Measurements from ENCODE around the gene DNAH8.

DNAH8 gene

GRCh38 chr6:38806833-38807232 lies 91.7 kb downstream of the DNAH8 start:
- Histone ChIP-seq H3K27me3 (ENCODE audit: low read depth, low read length) (no peaks in the 10 kb centered on the region), H3K27ac (ENCODE audit: low read length) (no peak overlapping the region)
- TF ChIP-seq CTCF (IDR thresholded peaks at IDR 0.05; ENCODE audit: low read depth, low read length): no peak
- no peak for TF ChIP-seq EZH2phosphoT487 (IDR thresholded peaks at IDR 0.05; ENCODE audit: low read depth)

GRCh38 chr6:38808039-38808438 lies 92.9 kb downstream of the DNAH8 start:
- H3K4me1 ChIP-seq (ENCODE audit: low read length): peaks cover 32% of the 10 kb centered on the region
- H4K20me1 ChIP-seq (ENCODE audit: insufficient read depth, low read length): no peaks in the 10 kb centered on the region
- no peak overlapping the region for H3K4me2 ChIP-seq (ENCODE audit: low read length)
- no peaks in the 10 kb centered on the region for H3K27me3 ChIP-seq (ENCODE audit: low read depth, low read length)
- TF ChIP-seq CTCF (IDR thresholded peaks at IDR 0.05; ENCODE audit: low read depth, low read length) (no peak), EZH2phosphoT487 (IDR thresholded peaks at IDR 0.05; ENCODE audit: low read depth) (no peak)
- no peaks in the 10 kb centered on the region for H3K79me2 ChIP-seq (ENCODE audit: low read length)
- no peak overlapping the region for H3K4me3 ChIP-seq (ENCODE audit: low read length)
- no peak overlapping the region for H3K9ac ChIP-seq (ENCODE audit: low read length)
- no peak overlapping the region for H2AFZ ChIP-seq (ENCODE audit: low read depth, low read length)
- no peaks in the 10 kb centered on the region for H3K9me3 ChIP-seq (ENCODE audit: insufficient read depth, low read length)
- H3K27ac ChIP-seq (ENCODE audit: low read length): no peak overlapping the region
- no peaks in the 10 kb centered on the region for H3K36me3 ChIP-seq (replicated peaks; ENCODE audit: low read depth, low read length)

More at GRCh38 chr6:38806833-38807232, 91.7 kb downstream of the DNAH8 start:
- no peaks in the 10 kb centered on the region for H3K79me2 ChIP-seq (ENCODE audit: low read length)
- no peaks in the 10 kb centered on the region for H4K20me1 ChIP-seq (ENCODE audit: insufficient read depth, low read length)
- no peak overlapping the region for H3K4me3 ChIP-seq (ENCODE audit: low read length)
- H3K9ac ChIP-seq (ENCODE audit: low read length): no peak overlapping the region
- H3K36me3 ChIP-seq (replicated peaks; ENCODE audit: low read depth, low read length): no peaks in the 10 kb centered on the region
- H3K9me3 ChIP-seq (ENCODE audit: insufficient read depth, low read length): no peaks in the 10 kb centered on the region
- no peak overlapping the region for H2AFZ ChIP-seq (ENCODE audit: low read depth, low read length)
- no peak overlapping the region for H3K4me2 ChIP-seq (ENCODE audit: low read length)
- H3K4me1 ChIP-seq (ENCODE audit: low read length): peaks cover 34% of the 10 kb centered on the region

- Histone ChIP-seq H4K20me1 (ENCODE audit: insufficient read depth, low read length) (no peaks in the 10 kb centered on the region), H3K27ac (ENCODE audit: low read length) (no peak overlapping the region), H3K36me3 (replicated peaks; ENCODE audit: low read depth, low read length) (no peaks in the 10 kb centered on the region), H3K4me2 (ENCODE audit: low read length) (no peak overlapping the region), H3K27me3 (ENCODE audit: low read depth, low read length) (no peaks in the 10 kb centered on the region), H3K4me3 (ENCODE audit: low read length) (no peak overlapping the region), H3K9me3 (ENCODE audit: insufficient read depth, low read length) (no peaks in the 10 kb centered on the region), H2AFZ (ENCODE audit: low read depth, low read length) (no peak overlapping the region), H3K79me2 (ENCODE audit: low read length) (no peaks in the 10 kb centered on the region), H3K9ac (ENCODE audit: low read length) (no peak overlapping the region), H3K4me1 (ENCODE audit: low read length) (peaks cover 9% of the 10 kb centered on the region)
- TF ChIP-seq CTCF (IDR thresholded peaks at IDR 0.05; ENCODE audit: low read depth, low read length) (no peak), EZH2phosphoT487 (IDR thresholded peaks at IDR 0.05; ENCODE audit: low read depth) (no peak)
These were observed 98.1 kb downstream of the DNAH8 start for GRCh38 chr6:38813041-38813823.

- no peak overlapping the region for H3K9ac ChIP-seq (ENCODE audit: low read length)
- 0 out of 2 replicates have a peak, but pooled peaks cover 8% of the 10 kb centered on the region for H3K27me3 ChIP-seq (ENCODE audit: low read depth, low read length)
- H2AFZ ChIP-seq (ENCODE audit: low read depth, low read length): no peak overlapping the region
- no peak overlapping the region for H3K4me3 ChIP-seq (ENCODE audit: low read length)
- H3K4me2 ChIP-seq (ENCODE audit: low read length): no peak overlapping the region
- peaks cover 9% of the 10 kb centered on the region for H3K4me1 ChIP-seq (ENCODE audit: low read length)
- TF ChIP-seq EZH2phosphoT487 (IDR thresholded peaks at IDR 0.05; ENCODE audit: low read depth) (no peak), CTCF (IDR thresholded peaks at IDR 0.05; ENCODE audit: low read depth, low read length) (no peak)
- no peaks in the 10 kb centered on the region for H3K79me2 ChIP-seq (ENCODE audit: low read length)
- no peaks in the 10 kb centered on the region for H3K36me3 ChIP-seq (replicated peaks; ENCODE audit: low read depth, low read length)
- H3K9me3 ChIP-seq (ENCODE audit: insufficient read depth, low read length): no peaks in the 10 kb centered on the region
- H3K27ac ChIP-seq (ENCODE audit: low read length): no peak overlapping the region
- no peaks in the 10 kb centered on the region for H4K20me1 ChIP-seq (ENCODE audit: insufficient read depth, low read length)
These were observed 99.7 kb downstream of the DNAH8 start for GRCh38 chr6:38814761-38815160.

All from OCI-LY3 (cell line).